GM18873 (cell line): ENCODE data around the gene RGS8.

ENCODE experiments used
- ATAC-seq: cut with Tn5 transposase; IDR thresholded peaks from one replicate; pipeline ENCODE4 v1.9.1; 2021; ENCODE audit warnings: mild to moderate bottlenecking, moderate library complexity, moderate number of reproducible peaks; ENCODE audit not compliant: unreplicated experiment, low FRiP score

Gene RGS8

GRCh38 chr1:182674346-182675246 is 9.8 kb downstream of the RGS8 start:
- ATAC-seq: no peak

DNA sequence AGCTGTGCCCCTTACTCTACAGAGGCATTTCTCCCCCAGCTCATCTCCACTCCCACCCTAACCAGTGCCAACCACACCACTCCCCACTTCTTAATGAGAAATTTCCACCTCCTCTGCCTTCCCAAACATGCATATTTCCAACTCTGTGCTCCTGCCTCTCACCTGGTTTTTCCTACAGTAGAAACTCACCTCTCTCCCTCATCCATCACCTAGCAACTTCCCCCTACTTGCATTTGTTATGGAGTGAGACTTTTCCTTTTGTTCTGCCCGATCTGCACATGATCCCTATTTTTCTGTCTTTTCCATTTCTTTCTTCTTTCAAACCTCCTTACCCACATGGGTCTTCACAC is 11.9 kb downstream of the RGS8 start:
- ATAC-seq: no peak

DNA sequence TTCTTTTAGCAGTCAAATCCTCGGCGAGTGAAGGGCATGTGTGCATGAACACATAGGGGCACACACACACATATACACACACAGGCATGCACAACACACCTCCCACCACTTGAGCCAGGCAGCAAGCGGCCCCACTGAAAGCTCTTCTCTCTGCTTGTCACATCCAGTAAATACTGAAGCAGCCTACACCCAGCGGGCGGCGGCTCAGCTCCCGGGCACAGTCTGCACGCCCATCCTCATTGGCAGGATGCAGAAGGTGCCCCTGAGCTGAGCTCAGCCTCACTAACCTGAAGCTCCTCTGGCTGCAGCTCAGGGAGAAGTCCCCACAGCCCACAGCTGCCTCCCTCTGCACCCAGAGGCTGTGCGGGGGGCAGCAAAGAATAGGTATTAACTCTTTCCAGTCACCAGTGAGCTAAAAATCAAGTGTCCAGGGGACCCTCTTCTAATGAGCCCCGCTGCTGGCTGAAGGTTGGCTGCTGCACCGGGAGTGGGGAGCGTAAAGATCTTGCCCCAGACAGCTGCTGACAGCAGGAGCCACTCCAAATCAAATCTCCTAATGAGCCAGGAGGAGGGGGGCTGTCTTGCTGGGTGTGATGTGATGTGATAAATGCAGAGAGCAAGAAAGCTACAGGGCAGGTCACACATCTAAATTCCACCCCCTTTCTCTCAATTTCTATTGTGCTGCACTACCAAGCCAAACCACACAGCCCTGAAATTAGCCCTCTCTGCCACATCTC is 12.5 kb downstream of the RGS8 start:
- no peak for ATAC-seq

GRCh38 chr1:182670032-182670749 is 14.2 kb downstream of the RGS8 start:
- no peak for ATAC-seq

GRCh38 chr1:182669266-182669665 is 15.1 kb downstream of the RGS8 start:
- no peak for ATAC-seq

DNA sequence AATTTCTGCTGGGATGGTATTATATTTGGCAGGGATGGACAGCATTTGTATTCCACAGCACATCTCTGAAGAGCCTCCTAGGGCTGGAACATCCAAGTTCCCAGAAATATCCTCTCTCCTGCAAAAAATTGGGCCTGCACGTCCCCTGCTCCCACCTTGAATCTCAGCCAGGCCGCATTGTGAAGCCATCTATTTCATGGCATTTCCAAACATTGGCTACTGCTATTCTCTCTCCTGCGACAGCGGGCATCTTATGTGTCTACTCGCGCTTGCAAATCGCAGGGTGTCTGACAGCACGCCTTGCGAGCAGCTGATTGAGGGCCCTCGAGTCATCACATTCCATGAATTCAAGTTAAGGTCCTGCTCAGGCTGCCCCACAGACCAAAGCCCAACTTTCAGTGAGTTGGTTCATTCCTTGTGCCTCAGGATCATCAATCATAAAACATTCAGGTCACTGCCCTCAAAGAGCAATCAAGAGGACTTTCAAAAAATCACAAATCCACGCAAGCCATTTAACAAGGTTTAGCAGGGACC is 15.8 kb downstream of the RGS8 start:
- ATAC-seq: no peak

GRCh38 chr1:182667848-182668505 is 16.4 kb downstream of the RGS8 start:
- ATAC-seq: no peak

- ATAC-seq: no peak
Observed at GRCh38 chr1:182666706-182667105, 17.7 kb downstream of the RGS8 start.

GRCh38 chr1:182664296-182664695 is 20.1 kb downstream of the RGS8 start:
- ATAC-seq: no peak

- ATAC-seq: no peak
Observed at GRCh38 chr1:182662956-182663355, 21.4 kb downstream of the RGS8 start.

DNA sequence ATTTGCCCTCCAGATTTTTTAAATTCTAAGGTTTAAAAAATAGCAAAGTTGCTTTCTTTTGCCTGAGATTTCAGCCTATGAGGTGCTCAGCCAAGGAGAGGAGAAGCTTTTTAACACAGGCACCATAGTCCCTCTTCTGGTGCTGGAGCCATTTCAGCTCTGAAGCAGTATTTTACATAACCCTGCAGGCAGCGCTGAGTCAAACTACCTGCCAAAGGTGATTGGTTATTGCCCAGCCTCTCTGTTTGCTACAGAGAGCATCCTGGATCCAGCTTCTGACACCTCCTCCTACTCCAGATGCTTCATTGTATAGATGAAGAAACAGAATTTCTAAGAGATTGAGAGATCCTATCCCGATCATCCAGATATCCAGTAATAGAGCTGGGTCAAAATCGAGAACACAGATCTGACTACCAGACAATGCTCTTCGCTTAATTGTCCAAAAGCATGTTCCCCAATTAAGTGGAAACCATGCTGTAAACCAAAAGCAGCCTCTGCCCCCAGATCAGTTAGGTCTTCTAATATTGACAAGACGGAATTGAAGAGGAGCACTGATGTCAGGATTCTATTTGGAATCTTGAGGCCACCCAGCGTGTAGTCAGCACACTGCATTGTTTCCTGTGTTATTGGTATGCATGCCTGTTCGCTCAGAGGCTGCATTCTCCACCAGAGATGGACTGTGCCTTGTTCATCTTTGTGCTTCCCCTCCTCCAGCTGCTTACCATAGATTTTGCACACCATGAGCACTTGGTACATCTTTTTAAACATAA is 22.1 kb downstream of the RGS8 start:
- no peak for ATAC-seq

GRCh38 chr1:182658055-182658454 is 26.3 kb downstream of the RGS8 start:
- no peak for ATAC-seq

DNA sequence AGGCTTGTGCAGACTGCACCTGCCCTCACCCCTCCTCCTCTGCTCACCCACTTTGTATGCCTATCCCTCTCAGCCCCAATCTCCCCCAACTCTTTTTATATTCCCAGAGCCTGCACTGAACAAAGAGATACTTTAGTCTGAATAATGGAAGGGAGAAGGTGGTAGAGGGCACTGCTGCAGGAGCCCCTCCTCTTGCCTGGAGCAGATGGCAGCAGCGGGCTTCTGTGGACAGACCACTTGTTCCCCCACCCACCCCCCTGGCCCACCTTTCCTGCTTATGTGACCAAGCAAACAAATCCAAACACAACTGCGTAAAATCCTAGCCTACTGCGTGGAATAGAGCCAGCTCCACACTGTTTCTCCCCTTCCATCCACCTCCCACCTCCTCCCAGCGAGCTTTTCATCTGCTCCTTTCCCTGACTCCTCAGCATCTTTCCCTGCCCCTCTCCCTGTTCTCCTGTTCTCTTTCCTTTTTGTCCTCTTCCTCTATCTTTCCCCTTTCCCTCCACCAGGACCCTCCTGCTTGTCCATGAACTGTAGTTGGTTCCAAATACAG is 27.5 kb downstream of the RGS8 start:
- ATAC-seq: no peak

DNA sequence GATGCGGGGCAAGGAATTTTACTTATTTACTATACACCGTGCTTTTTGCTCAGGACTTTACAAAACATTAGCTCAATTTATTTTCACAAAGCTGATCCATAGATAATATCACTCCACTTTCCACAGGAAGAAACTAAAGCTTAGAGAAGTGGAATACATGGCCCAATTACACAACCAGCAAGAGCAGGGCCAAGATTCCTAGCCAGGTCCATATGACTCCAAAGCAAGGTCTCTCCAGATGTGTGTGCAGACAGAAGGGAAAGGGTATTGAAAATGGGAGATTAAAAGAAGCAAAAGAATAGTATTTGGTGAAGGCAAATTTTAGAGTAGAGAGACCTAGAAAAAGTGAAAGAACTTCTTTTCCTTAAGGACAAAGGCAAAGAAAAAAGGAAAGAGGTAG is 30.4 kb downstream of the RGS8 start:
- ATAC-seq: no peak

DNA sequence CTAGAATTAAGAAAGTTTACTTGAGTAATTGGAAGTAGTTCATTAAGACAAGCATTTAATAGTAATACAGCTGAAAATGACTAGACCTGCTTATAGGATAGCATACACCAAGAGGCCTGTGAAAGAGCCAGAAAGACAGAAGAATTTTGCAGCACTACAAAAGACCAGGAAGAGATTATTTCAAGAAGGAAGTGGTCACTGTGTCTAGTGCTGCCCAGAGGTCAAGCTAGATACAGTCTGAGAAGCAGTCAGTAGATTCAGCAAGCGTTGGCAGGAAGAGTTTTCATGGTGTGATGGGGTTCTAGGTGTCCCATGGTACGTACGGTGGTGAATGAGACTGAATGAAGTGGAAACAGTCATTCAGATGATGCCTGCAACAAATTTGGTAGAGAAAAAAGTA is 31.5 kb downstream of the RGS8 start:
- ATAC-seq: no peak

DNA sequence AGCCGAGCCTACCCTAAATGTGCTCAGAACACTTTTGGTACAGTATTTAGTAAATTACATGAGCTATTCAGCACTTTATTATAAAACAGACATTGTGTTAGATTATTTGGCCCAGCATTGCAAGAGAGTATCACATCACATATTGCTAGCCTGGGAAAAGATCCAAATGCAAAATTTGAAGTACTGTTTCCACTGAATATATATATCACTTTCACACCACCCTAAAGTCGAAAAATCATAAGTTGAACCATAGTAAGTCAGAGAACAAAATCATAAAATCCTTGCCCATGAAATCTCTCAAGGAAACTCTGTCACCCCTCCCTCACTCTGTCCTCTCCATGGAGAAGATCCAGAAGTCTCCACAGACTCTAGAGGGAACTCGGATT is 33.1 kb downstream of the RGS8 start:
- no peak for ATAC-seq

- no peak for ATAC-seq
Observed at GRCh38 chr1:182650678-182651338, 33.6 kb downstream of the RGS8 start.

GRCh38 chr1:182649041-182649440 is 35.3 kb downstream of the RGS8 start:
- ATAC-seq: no peak

GRCh38 chr1:182646739-182647138 is 37.6 kb downstream of the RGS8 start:
- no peak for ATAC-seq
